ENCODE measurements around the gene GLTP. TPM values are rescaled to one million over a fixed set of nuclear protein-coding genes. Genes with fewer than 3 reads are reported as not detected.

GLTP gene
- total and polyA plus RNA-seq, 12 donors = 24.5 to 73.7 (median 37.5) TPM

DNA sequence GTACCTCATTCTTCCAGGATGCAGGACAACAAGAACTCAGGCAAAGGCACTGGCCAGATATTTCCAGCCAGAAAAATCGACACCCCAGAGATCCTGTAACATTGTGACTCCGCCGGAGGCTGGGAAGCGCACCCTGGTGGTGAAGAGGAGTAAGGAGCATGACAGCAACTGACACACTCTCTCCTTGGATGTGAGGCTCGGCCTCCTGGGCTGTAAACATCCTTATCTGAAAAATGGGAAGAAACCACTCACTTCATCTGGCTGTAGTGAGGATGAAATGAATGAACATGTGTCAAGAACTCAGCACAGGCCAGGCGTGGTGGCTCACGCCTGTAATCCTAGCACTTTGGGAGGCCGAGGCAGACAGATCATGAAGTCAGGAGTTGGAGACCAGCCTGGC is 47.3 kb upstream of the GLTP start:
- Histone ChIP-seq H3K27ac (no peak overlapping the region), H3K4me1 (replicated peaks in 1 of 2) (no peaks in the 10 kb centered on the region), H3K9me3 (replicated peaks in 1 of 3) (no peaks in the 10 kb centered on the region), H3K27me3 (no peaks in the 10 kb centered on the region), H3K36me3 (replicated peaks in 1 of 2) (peaks cover 0 to 45% of the 10 kb centered on the region in 2 donors), H3K4me3 (no peak overlapping the region)
- intact Hi-C loops (cut with DNase I) = no loop called here
- WGBS, 4 donors = 73 to 76% (median 74%) methylated on average over 8 of the region's 8 CpGs
- peak in 4 of 7 donors; percentile 36 to 50 (median 45) for DNase-seq
- peak; percentile 28 to 59 (median 48) for TF ChIP-seq CTCF (IDR thresholded peaks at IDR 0.05)
- TF ChIP-seq POLR2A (IDR thresholded peaks at IDR 0.05) = no peak

DNA sequence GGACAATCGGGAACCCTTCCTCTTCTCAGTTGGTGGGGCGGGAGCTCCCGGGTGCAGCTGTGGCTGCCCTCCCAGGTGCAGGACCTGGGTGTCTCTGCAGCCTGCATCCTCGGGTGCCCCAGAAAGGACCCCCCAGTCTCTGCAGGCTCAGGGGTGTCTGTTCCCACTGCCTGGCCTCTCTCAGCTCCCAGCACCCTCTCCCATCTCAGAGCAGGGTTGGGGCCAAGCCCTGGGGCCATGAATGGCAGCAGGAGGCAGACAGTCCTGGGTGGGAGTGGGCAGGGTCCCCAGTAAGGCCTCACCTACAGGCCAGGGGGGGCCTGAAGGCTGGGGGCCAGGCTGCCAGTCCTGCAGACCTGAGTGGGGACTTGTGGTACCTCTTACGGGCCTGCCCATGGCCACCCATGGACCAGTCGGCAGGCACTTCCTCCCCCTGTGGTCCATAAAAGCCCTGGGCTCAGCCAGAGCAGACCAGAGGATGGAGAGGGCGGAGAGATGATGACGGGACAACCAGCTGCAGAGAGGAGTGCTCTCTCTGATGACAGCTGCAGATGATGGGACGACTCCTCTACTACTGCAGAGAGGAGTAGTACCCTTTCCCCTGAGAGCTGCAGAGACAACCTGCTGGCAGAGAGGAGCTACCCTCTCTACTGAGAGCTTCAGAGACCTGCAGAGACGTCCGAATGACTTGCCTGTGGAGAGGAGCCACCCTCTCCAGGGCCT is 46.3 kb upstream of the GLTP start:
- H3K9me3 ChIP-seq (replicated peaks in 1 of 3) = no peaks in the 10 kb centered on the region
- TF ChIP-seq POLR2A (IDR thresholded peaks at IDR 0.05) = no peak
- TF ChIP-seq CTCF (IDR thresholded peaks at IDR 0.05) = no peak
- intact Hi-C loops (cut with DNase I) = no loop called here
- no peak for DNase-seq
- no peaks in the 10 kb centered on the region for H3K27me3 ChIP-seq
- no peaks in the 10 kb centered on the region for H3K4me1 ChIP-seq (replicated peaks in 1 of 2)
- H3K36me3 ChIP-seq (replicated peaks in 1 of 2) = peaks cover 0 to 35% of the 10 kb centered on the region in 2 donors
- 88 to 100% (median 93%) methylated on average over 3 to 11 of the region's 11 CpGs for WGBS, 4 donors
- H3K4me3 ChIP-seq = no peak overlapping the region
- H3K27ac ChIP-seq = no peak overlapping the region

GRCh38 chr12:109926016-109926415 is 45.7 kb upstream of the GLTP start:
- intact Hi-C loops (cut with DNase I) = no loop called here
- H3K4me3 ChIP-seq = no peak overlapping the region
- H3K27ac ChIP-seq = no peak overlapping the region
- no peaks in the 10 kb centered on the region for H3K4me1 ChIP-seq (replicated peaks in 1 of 2)
- peaks cover 0 to 29% of the 10 kb centered on the region in 2 donors for H3K36me3 ChIP-seq (replicated peaks in 1 of 2)
- H3K27me3 ChIP-seq = no peaks in the 10 kb centered on the region
- 92 to 97% (median 95%) methylated on average over 2 to 8 of the region's 8 CpGs for WGBS, 4 donors
- no peak for DNase-seq
- H3K9me3 ChIP-seq (replicated peaks in 1 of 3) = no peaks in the 10 kb centered on the region
- no peak for TF ChIP-seq POLR2A (IDR thresholded peaks at IDR 0.05)
- no peak for TF ChIP-seq CTCF (IDR thresholded peaks at IDR 0.05)

DNA sequence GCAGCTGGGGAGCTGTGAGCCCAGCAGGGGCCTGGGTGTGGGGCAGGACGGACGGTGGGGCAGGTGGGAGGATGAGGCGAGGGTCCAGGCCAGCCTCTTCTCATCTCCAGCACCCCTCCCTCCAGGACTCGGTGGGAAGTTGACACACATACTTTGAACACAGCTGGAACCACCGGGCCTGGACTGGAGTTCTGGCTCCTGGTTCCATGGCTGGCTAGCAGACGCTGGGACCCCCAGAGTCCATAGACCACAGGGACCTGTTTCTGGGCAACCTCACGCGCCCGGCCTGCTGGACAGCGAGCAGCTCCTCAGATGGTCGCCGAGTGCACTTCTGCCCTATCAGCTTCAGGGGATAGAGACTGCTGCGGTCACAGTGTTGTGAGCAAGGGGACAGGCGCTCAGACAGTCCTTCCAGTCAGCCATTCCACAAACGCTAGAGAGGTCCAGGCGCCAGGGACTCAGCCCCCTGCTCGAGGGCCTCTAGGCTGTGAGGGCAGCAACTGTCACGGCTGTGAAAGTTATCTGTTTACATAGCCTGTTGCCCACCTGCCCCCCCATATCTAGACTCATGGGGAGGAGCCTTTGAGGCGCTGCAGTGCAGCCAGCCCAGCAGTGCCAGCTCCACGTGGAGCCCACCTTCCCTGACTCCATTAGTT is 45.0 kb upstream of the GLTP start:
- 79 to 84% (median 82%) methylated on average over 8 to 20 of the region's 20 CpGs for WGBS, 4 donors
- H3K36me3 ChIP-seq (replicated peaks in 1 of 2) = peaks cover 0 to 24% of the 10 kb centered on the region in 2 donors

More for the DNA sequence above, 45.0 kb upstream of the GLTP start:
- no peak for TF ChIP-seq POLR2A (IDR thresholded peaks at IDR 0.05)
- TF ChIP-seq CTCF (IDR thresholded peaks at IDR 0.05) = no peak
- intact Hi-C loops (cut with DNase I) = no loop called here
- H3K27ac ChIP-seq = no peak overlapping the region
- no peaks in the 10 kb centered on the region for H3K9me3 ChIP-seq (replicated peaks in 1 of 3)
- no peaks in the 10 kb centered on the region for H3K4me1 ChIP-seq (replicated peaks in 1 of 2)
- H3K27me3 ChIP-seq = no peaks in the 10 kb centered on the region
- H3K4me3 ChIP-seq = no peak overlapping the region
- no peak for DNase-seq

Data from adrenal gland (tissue), 12 donors.